Suprapubic skin (tissue), 4 donors: ENCODE results near the gene CRB1. TPM values are rescaled to one million over a fixed set of nuclear protein-coding genes. Genes with fewer than 3 reads are reported as not detected.

Experiments used
- DNase-seq, 2 donors: peaks; one replicate each; pipeline ENCODE4 v3.0.0-alpha.2; 2019; ENCODE audit warnings: low spot score in 2 of 2
- H3K27ac ChIP-seq: fragments of 200-600 bp; sonication (generic); one replicate; pipeline ENCODE4 v1.5.1; 2019
- H3K27me3 ChIP-seq: fragments of 200-600 bp; sonication (generic); one replicate; pipeline ENCODE4 v1.5.1; 2019
- H3K36me3 ChIP-seq: fragments of 200-600 bp; sonication (generic); one replicate; pipeline ENCODE4 v1.5.1; 2019
- H3K4me1 ChIP-seq: fragments of 200-600 bp; sonication (generic); one replicate; pipeline ENCODE4 v1.5.1; 2019
- H3K4me3 ChIP-seq: fragments of 200-600 bp; sonication (generic); one replicate; pipeline ENCODE4 v1.5.1; 2019; ENCODE audit warnings: mild to moderate bottlenecking
- H3K9me3 ChIP-seq: fragments of 200-600 bp; sonication (generic); one replicate; pipeline ENCODE4 v1.5.1; 2019
- EP300 ChIP-seq: sonication (generic); formaldehyde crosslinking; IDR thresholded peaks from one replicate; pipeline ENCODE4 v1.6.1; 2017; ENCODE audit warnings: antibody characterized with exemption
- POLR2A ChIP-seq, 2 donors: fragments of 450-650 bp; IDR thresholded peaks; one replicate each; pipeline ENCODE4 v1.6.1; 2017; ENCODE audit warnings: antibody characterized with exemption in 2 of 2, mild to moderate bottlenecking in 2 of 2, moderate library complexity in 2 of 2
- POLR2AphosphoS5 ChIP-seq, 3 donors: sonication (generic); formaldehyde crosslinking; IDR thresholded peaks; one replicate each; pipeline ENCODE4 v1.6.1; 2017; ENCODE audit warnings: antibody characterized with exemption in 3 of 3
- WGBS: methylation state at CpG from one replicate; pipeline ENCODE4 v1.1.5; 2018; 5-methylcytosine and 5-hydroxymethylcytosine counted together
- total RNA-seq, 4 donors: library from RNA; depleted of rRNA; stranded (reverse); fragments of >200 nt; gene quantifications; one replicate each; pipeline ENCODE4 v1.1.0, GENCODE V29; 2016
- TF ChIP-seq, protein P1 (sequence below), 2 donors: fragments of 200-600 bp in 1 of 2; fragments of 450-650 bp in 1 of 2; sonication (generic) in 1 of 2; IDR thresholded peaks; one replicate each; pipeline ENCODE4 v1.5.1; 2016 to 2019; ENCODE audit warnings: antibody characterized with exemption in 2 of 2, mild to moderate bottlenecking in 1 of 2, moderate library complexity in 1 of 2

CRB1 gene
- total RNA-seq, 4 donors from 2014 or later, result 0.16 TPM; not detected in 3

DNA sequence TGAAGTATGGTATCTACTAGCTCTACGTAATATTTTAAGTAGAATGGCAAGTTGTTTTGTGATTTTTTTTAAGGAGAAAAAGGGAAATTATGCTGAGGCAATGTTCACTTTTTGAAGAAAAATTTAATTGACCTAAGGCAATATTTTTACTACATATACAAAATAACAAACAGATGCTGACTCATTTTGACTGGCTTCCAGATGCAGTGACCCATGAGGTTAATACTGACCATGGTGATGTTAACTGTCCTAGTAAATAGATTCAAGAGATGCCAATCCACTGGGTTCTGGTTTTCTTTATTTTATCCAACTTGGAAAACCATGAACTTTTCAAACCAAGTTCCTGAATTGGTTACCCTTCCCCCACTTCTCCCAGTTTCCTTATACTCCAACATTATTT lies 154.9 kb downstream of the CRB1 start:
- 59% methylated on average over 1 of the region's 1 CpG for WGBS
- Histone ChIP-seq H3K4me3 (no peak overlapping the region), H3K4me1 (no peaks in the 10 kb centered on the region), H3K36me3 (no peaks in the 10 kb centered on the region), H3K9me3 (no peaks in the 10 kb centered on the region), H3K27ac (no peak overlapping the region), H3K27me3 (no peaks in the 10 kb centered on the region)
- no peak for DNase-seq
- TF ChIP-seq POLR2AphosphoS5 (IDR thresholded peaks at IDR 0.05), result no peak
- TF ChIP-seq POLR2A (IDR thresholded peaks at IDR 0.05), result no peak
- TF ChIP-seq, protein P1, sequence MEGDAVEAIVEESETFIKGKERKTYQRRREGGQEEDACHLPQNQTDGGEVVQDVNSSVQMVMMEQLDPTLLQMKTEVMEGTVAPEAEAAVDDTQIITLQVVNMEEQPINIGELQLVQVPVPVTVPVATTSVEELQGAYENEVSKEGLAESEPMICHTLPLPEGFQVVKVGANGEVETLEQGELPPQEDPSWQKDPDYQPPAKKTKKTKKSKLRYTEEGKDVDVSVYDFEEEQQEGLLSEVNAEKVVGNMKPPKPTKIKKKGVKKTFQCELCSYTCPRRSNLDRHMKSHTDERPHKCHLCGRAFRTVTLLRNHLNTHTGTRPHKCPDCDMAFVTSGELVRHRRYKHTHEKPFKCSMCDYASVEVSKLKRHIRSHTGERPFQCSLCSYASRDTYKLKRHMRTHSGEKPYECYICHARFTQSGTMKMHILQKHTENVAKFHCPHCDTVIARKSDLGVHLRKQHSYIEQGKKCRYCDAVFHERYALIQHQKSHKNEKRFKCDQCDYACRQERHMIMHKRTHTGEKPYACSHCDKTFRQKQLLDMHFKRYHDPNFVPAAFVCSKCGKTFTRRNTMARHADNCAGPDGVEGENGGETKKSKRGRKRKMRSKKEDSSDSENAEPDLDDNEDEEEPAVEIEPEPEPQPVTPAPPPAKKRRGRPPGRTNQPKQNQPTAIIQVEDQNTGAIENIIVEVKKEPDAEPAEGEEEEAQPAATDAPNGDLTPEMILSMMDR (IDR thresholded peaks at IDR 0.05), result no peak

GRCh38 chr1:197424380-197424779 lies 156.3 kb downstream of the CRB1 start:
- no peak overlapping the region for H3K27ac ChIP-seq
- WGBS, result 67% methylated on average over 6 of the region's 6 CpGs

GRCh38 chr1:197429372-197429771 lies 161.3 kb downstream of the CRB1 start:
- H3K27me3 ChIP-seq, result no peaks in the 10 kb centered on the region
- no peak overlapping the region for H3K4me3 ChIP-seq
- WGBS, result 91% methylated on average over 7 of the region's 7 CpGs

More at GRCh38 chr1:197424380-197424779, 156.3 kb downstream of the CRB1 start:
- no peaks in the 10 kb centered on the region for H3K9me3 ChIP-seq
- DNase-seq, result no peak
- TF ChIP-seq POLR2A (IDR thresholded peaks at IDR 0.05) (no peak), POLR2AphosphoS5 (IDR thresholded peaks at IDR 0.05) (no peak), EP300 (no peak)
- TF ChIP-seq, protein P1 (IDR thresholded peaks at IDR 0.05), result no peak
- no peaks in the 10 kb centered on the region for H3K4me1 ChIP-seq
- no peaks in the 10 kb centered on the region for H3K36me3 ChIP-seq
- no peaks in the 10 kb centered on the region for H3K27me3 ChIP-seq
- no peak overlapping the region for H3K4me3 ChIP-seq

DNA sequence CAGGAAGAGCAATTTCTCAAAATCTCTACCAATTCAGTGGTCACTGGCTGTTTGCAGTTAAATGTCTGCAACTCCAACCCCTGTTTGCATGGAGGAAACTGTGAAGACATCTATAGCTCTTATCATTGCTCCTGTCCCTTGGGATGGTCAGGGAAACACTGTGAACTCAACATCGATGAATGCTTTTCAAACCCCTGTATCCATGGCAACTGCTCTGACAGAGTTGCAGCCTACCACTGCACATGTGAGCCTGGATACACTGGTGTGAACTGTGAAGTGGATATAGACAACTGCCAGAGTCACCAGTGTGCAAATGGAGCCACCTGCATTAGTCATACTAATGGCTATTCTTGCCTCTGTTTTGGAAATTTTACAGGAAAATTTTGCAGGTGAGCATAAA lies 167.2 kb downstream of the CRB1 start:
- no peak for DNase-seq
- Histone ChIP-seq H3K27me3 (no peaks in the 10 kb centered on the region), H3K9me3 (no peaks in the 10 kb centered on the region), H3K4me3 (no peak overlapping the region), H3K36me3 (no peaks in the 10 kb centered on the region), H3K27ac (no peak overlapping the region), H3K4me1 (no peaks in the 10 kb centered on the region)
- WGBS, result 36% methylated on average over 1 of the region's 1 CpG
- TF ChIP-seq, protein P1 (IDR thresholded peaks at IDR 0.05), result no peak
- no peak for TF ChIP-seq POLR2A (IDR thresholded peaks at IDR 0.05)
- TF ChIP-seq EP300, result no peak
- no peak for TF ChIP-seq POLR2AphosphoS5 (IDR thresholded peaks at IDR 0.05)

More at GRCh38 chr1:197429372-197429771, 161.3 kb downstream of the CRB1 start:
- TF ChIP-seq, protein P1 (IDR thresholded peaks at IDR 0.05), result no peak
- TF ChIP-seq POLR2AphosphoS5 (IDR thresholded peaks at IDR 0.05) (no peak), POLR2A (IDR thresholded peaks at IDR 0.05) (no peak), EP300 (no peak)
- no peak overlapping the region for H3K27ac ChIP-seq
- H3K9me3 ChIP-seq, result no peaks in the 10 kb centered on the region
- no peak for DNase-seq
- no peaks in the 10 kb centered on the region for H3K36me3 ChIP-seq
- H3K4me1 ChIP-seq, result no peaks in the 10 kb centered on the region

DNA sequence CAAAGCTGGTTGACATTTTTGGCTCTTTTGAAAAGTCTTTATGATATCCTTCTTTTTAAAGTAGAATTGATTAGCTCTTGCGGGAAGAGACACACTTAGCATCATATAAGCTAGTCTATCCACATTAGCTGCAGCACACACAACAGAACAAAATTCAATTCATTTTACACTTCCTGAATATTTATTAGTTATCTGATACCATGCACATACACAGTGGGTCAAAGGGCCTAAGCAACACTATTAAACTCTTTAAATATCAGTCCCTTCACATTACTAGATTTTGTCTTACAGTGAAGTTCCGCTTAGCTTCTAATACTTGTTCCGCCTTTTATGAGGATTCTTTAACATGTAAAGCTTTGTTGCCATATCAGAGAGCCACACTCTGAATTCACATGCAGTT lies 169.5 kb downstream of the CRB1 start:
- 85% methylated on average over 3 of the region's 3 CpGs for WGBS
- no peaks in the 10 kb centered on the region for H3K9me3 ChIP-seq
- H3K36me3 ChIP-seq, result no peaks in the 10 kb centered on the region
- no peaks in the 10 kb centered on the region for H3K27me3 ChIP-seq
- H3K4me3 ChIP-seq, result no peak overlapping the region
- no peak for DNase-seq
- H3K4me1 ChIP-seq, result no peaks in the 10 kb centered on the region
- H3K27ac ChIP-seq, result no peak overlapping the region
- TF ChIP-seq POLR2A (IDR thresholded peaks at IDR 0.05) (no peak), POLR2AphosphoS5 (IDR thresholded peaks at IDR 0.05) (no peak), EP300 (no peak)
- TF ChIP-seq, protein P1 (IDR thresholded peaks at IDR 0.05), result no peak
